GM23248 (cell line): ENCODE data around the gene PAFAH1B1.

Experiments used
- EZH2 ChIP-seq: fragments of 200-600 bp; sonication (generic); IDR thresholded peaks from 2 replicates; pipeline ENCODE4 v1.6.1; 2018; ENCODE audit warnings: antibody characterized with exemption, mild to moderate bottlenecking; ENCODE audit not compliant: insufficient read depth, poor library complexity, severe bottlenecking
- EZH2phosphoT487 ChIP-seq: fragments of 200-600 bp; sonication (generic); IDR thresholded peaks from 2 replicates; pipeline ENCODE4 v1.6.1; 2018; ENCODE audit warnings: antibody characterized with exemption, moderate library complexity, mild to moderate bottlenecking, low read depth; ENCODE audit not compliant: insufficient read depth

DNA sequence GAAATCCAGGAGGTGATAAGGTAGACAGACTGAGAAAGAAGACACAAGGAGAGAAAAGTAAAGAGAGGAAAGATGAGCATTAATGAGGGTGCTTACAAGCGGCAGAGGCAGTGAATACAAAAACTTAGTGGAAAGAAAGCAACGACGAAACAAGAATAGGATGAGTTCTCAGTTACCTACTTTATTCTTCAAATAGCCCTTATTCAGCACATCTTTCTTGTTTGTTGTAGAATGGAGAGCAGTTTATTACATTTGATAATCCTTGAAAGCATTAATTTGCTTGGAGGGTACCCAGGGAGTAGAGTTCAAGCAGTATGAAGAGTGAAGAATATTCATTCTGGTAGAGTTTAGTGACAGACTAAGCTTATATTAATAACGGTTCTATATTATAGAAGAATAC lies 22.4 kb downstream of the PAFAH1B1 start:
- no peak for TF ChIP-seq EZH2
- TF ChIP-seq EZH2phosphoT487 = no peak
